GM23248 (cell line): ENCODE data around the gene TENM3. TPM values are rescaled to one million over a fixed set of nuclear protein-coding genes. Genes with fewer than 3 reads are reported as not detected.

Experiments used
- DNase-seq: peaks from one replicate; pipeline ENCODE4 v3.0.0-alpha.2; 2015
- H2AFZ ChIP-seq: fragments of 200-600 bp; sonication (generic); 2 replicates; pipeline ENCODE4 v1.6.1; 2016; ENCODE audit warnings: antibody characterized with exemption
- H3F3A ChIP-seq: fragments of 200-600 bp; sonication (generic); 2 replicates; pipeline ENCODE4 v1.6.1; 2016; ENCODE audit warnings: mild to moderate bottlenecking, antibody characterized with exemption, mixed run types; ENCODE audit not compliant: insufficient read depth
- H3K27ac ChIP-seq: fragments of 200-600 bp; sonication (generic); 2 replicates; pipeline ENCODE4 v1.5.1; 2016; ENCODE audit warnings: mild to moderate bottlenecking
- H3K27me3 ChIP-seq: fragments of 200-600 bp; sonication (generic); replicated peaks from 2 replicates; pipeline ENCODE4 v1.6.1; 2016; ENCODE audit warnings: mild to moderate bottlenecking; ENCODE audit not compliant: insufficient read depth
- H3K36me3 ChIP-seq: fragments of 200-600 bp; sonication (generic); 2 replicates; pipeline ENCODE4 v1.6.1; 2016; ENCODE audit warnings: low read depth, mild to moderate bottlenecking
- H3K4me1 ChIP-seq: fragments of 200-600 bp; sonication (generic); 2 replicates; pipeline ENCODE4 v1.6.1; 2016; ENCODE audit warnings: mild to moderate bottlenecking; ENCODE audit not compliant: insufficient read depth
- H3K4me2 ChIP-seq: fragments of 200-600 bp; sonication (generic); one replicate; pipeline ENCODE4 v1.6.1; 2016; ENCODE audit warnings: mild to moderate bottlenecking; ENCODE audit not compliant: unreplicated experiment
- H3K4me3 ChIP-seq: fragments of 200-600 bp; sonication (generic); 2 replicates; pipeline ENCODE4 v1.5.1; 2016; ENCODE audit warnings: mild to moderate bottlenecking
- H3K79me2 ChIP-seq: fragments of 200-600 bp; sonication (generic); 2 replicates; pipeline ENCODE4 v1.6.1; 2016; ENCODE audit warnings: mild to moderate bottlenecking; ENCODE audit not compliant: insufficient read depth
- H3K9ac ChIP-seq: fragments of 200-600 bp; sonication (generic); 2 replicates; pipeline ENCODE4 v1.6.1; 2016; ENCODE audit warnings: mild to moderate bottlenecking
- H3K9me2 ChIP-seq: fragments of 200-600 bp; sonication (generic); 2 replicates; pipeline ENCODE4 v1.6.1; 2016; ENCODE audit warnings: mixed run types, mild to moderate bottlenecking, moderate library complexity; ENCODE audit not compliant: insufficient read depth
- H3K9me3 ChIP-seq: fragments of 200-600 bp; sonication (generic); one replicate; pipeline ENCODE4 v1.6.1; 2017; ENCODE audit warnings: low read depth
- H4K20me1 ChIP-seq: fragments of 200-600 bp; sonication (generic); 2 replicates; pipeline ENCODE4 v1.6.0; 2016; ENCODE audit not compliant: insufficient read depth
- EZH2 ChIP-seq: fragments of 200-600 bp; sonication (generic); IDR thresholded peaks from 2 replicates; pipeline ENCODE4 v1.6.1; 2018; ENCODE audit warnings: antibody characterized with exemption, mild to moderate bottlenecking; ENCODE audit not compliant: insufficient read depth, poor library complexity, severe bottlenecking
- EZH2phosphoT487 ChIP-seq: fragments of 200-600 bp; sonication (generic); IDR thresholded peaks from 2 replicates; pipeline ENCODE4 v1.6.1; 2018; ENCODE audit warnings: antibody characterized with exemption, moderate library complexity, mild to moderate bottlenecking, low read depth; ENCODE audit not compliant: insufficient read depth
- WGBS, 2 experiments: methylation state at CpG; one replicate each; pipeline ENCODE4 v1.1.6; 2015 to 2017; ENCODE audit warnings: low lambda C conversion rate in 2 of 2, low coverage in 1 of 2; ENCODE audit errors: missing lambda C conversion rate in 2 of 2; 5-methylcytosine and 5-hydroxymethylcytosine counted together
- in situ Hi-C: fragments of 300-500 bp; cut with MboI; formaldehyde crosslinking; loops from 2 replicates; pipeline ENCODE4 v1.15.0; 2020
- polyA plus RNA-seq: library from polyadenylated mRNA; unstranded; fragments of >200 nt; fragmentation: Nextera tagmentation; extraction: Ambion mirVana; gene quantifications from 2 replicates; pipeline ENCODE4 v1.2.1, GENCODE V29; 2016
- total RNA-seq: library from RNA; depleted of rRNA; stranded (reverse); fragments of >200 nt; shearing (Covaris generic); gene quantifications from 2 replicates; pipeline ENCODE4 v1.2.3, GENCODE V29; 2014

The TENM3 gene
- total and polyA plus RNA-seq, 2 experiments from 2014 or later, result 0.83 to 8.1 TPM

GRCh38 chr4:182729516-182729915 is 486.3 kb downstream of the TENM3 start:
- no peak for DNase-seq

GRCh38 chr4:182730791-182731190 is 487.6 kb downstream of the TENM3 start:
- H3K9me3 ChIP-seq, result no peaks in the 10 kb centered on the region
- H3K4me3 ChIP-seq, result no peak overlapping the region
- H3K79me2 ChIP-seq, result no peaks in the 10 kb centered on the region
- no peak overlapping the region for H3K9ac ChIP-seq
- in situ Hi-C loops, result no loop called here
- no peaks in the 10 kb centered on the region for H3K36me3 ChIP-seq
- no peak overlapping the region for H3K4me2 ChIP-seq
- 35 to 37% methylated on average over 3 of the region's 3 CpGs for WGBS, 2 experiments
- TF ChIP-seq EZH2phosphoT487 (no peak), EZH2 (no peak)
- no peaks in the 10 kb centered on the region for H3K4me1 ChIP-seq
- DNase-seq, result no peak
- H4K20me1 ChIP-seq, result no peaks in the 10 kb centered on the region
- no peak overlapping the region for H3K27ac ChIP-seq
- no peaks in the 10 kb centered on the region for H3K27me3 ChIP-seq
- H2AFZ ChIP-seq, result no peak overlapping the region
- H3F3A ChIP-seq, result no peaks in the 10 kb centered on the region
- H3K9me2 ChIP-seq, result no peaks in the 10 kb centered on the region

More at GRCh38 chr4:182729516-182729915, 486.3 kb downstream of the TENM3 start:
- Histone ChIP-seq H3K27ac (no peak overlapping the region), H3K4me3 (no peak overlapping the region), H3K36me3 (no peaks in the 10 kb centered on the region), H4K20me1 (no peaks in the 10 kb centered on the region), H3K9me3 (no peaks in the 10 kb centered on the region), H3K27me3 (no peaks in the 10 kb centered on the region), H3K79me2 (no peaks in the 10 kb centered on the region), H2AFZ (no peak overlapping the region), H3K4me1 (no peaks in the 10 kb centered on the region), H3F3A (no peaks in the 10 kb centered on the region), H3K9ac (no peak overlapping the region), H3K4me2 (no peak overlapping the region), H3K9me2 (no peaks in the 10 kb centered on the region)
- no peak for TF ChIP-seq EZH2phosphoT487
- TF ChIP-seq EZH2, result no peak
- 71 to 82% methylated on average over 2 of the region's 2 CpGs for WGBS, 2 experiments
- in situ Hi-C loops, result no loop called here

- in situ Hi-C loops, result no loop called here
- H3K36me3 ChIP-seq, result no peaks in the 10 kb centered on the region
- no peak overlapping the region for H3K4me2 ChIP-seq
- H4K20me1 ChIP-seq, result no peaks in the 10 kb centered on the region
- H2AFZ ChIP-seq, result no peak overlapping the region
- no peak for DNase-seq
- no peaks in the 10 kb centered on the region for H3K9me2 ChIP-seq
- H3K27me3 ChIP-seq, result no peaks in the 10 kb centered on the region
- H3K4me3 ChIP-seq, result no peak overlapping the region
- no peak for TF ChIP-seq EZH2phosphoT487
- TF ChIP-seq EZH2, result no peak
- H3K4me1 ChIP-seq, result no peaks in the 10 kb centered on the region
- H3K9ac ChIP-seq, result no peak overlapping the region
- no peaks in the 10 kb centered on the region for H3K79me2 ChIP-seq
- no peaks in the 10 kb centered on the region for H3F3A ChIP-seq
- H3K9me3 ChIP-seq, result no peaks in the 10 kb centered on the region
- H3K27ac ChIP-seq, result no peak overlapping the region
- 19 to 26% methylated on average over 2 of the region's 2 CpGs for WGBS, 2 experiments
These were observed 493.0 kb downstream of the TENM3 start for GRCh38 chr4:182736207-182736606.

- TF ChIP-seq EZH2 (no peak), EZH2phosphoT487 (no peak)
- Histone ChIP-seq H4K20me1 (no peaks in the 10 kb centered on the region), H3K79me2 (no peaks in the 10 kb centered on the region), H3K9me2 (0 out of 2 replicates have a peak, but pooled peaks cover under 1% of the 10 kb centered on the region), H3K4me3 (no peak overlapping the region), H3K9ac (no peak overlapping the region), H3K27me3 (no peaks in the 10 kb centered on the region), H3K27ac (no peak overlapping the region), H3K36me3 (no peaks in the 10 kb centered on the region), H3F3A (no peaks in the 10 kb centered on the region), H2AFZ (no peak overlapping the region), H3K4me2 (no peak overlapping the region), H3K4me1 (no peaks in the 10 kb centered on the region), H3K9me3 (no peaks in the 10 kb centered on the region)
- in situ Hi-C loops, result no loop called here
- WGBS, 2 experiments, result 54% methylated on average over 8 of the region's 8 CpGs
- peak; percentile 8 for DNase-seq
These were observed 495.3 kb downstream of the TENM3 start for GRCh38 chr4:182738283-182739047.
